Smooth muscle cell (in vitro differentiated cells): ENCODE measurements around the gene DGKD. TPM values are rescaled to one million over a fixed set of nuclear protein-coding genes. Genes with fewer than 3 reads are reported as not detected.
A peak's percentile ranks its signal among the peaks of the same experiment; 100 is the strongest.

Experiments
- DNase-seq: peaks from one replicate; lab custom pipeline; 2025; ENCODE audit not compliant: unreplicated experiment; lab: John Stamatoyannopoulos, UW
- H2AFZ ChIP-seq: fragments of 200-600 bp; sonication (generic); 2 replicates; pipeline ENCODE4 v1.6.0; 2016; ENCODE audit warnings: antibody characterized with exemption, low read depth, mild to moderate bottlenecking
- H3F3A ChIP-seq: fragments of 200-600 bp; sonication (generic); 2 replicates; pipeline ENCODE4 v1.6.0; 2017; ENCODE audit warnings: antibody characterized with exemption, low read depth
- H3K27ac ChIP-seq: fragments of 200-600 bp; sonication (generic); 2 replicates; pipeline ENCODE4 v1.5.1; 2016; ENCODE audit warnings: low read depth, mild to moderate bottlenecking
- H3K27me3 ChIP-seq: fragments of 200-600 bp; sonication (generic); 2 replicates; pipeline ENCODE4 v1.6.1; 2016; ENCODE audit warnings: low read depth, mild to moderate bottlenecking
- H3K36me3 ChIP-seq: fragments of 200-600 bp; sonication (generic); 2 replicates; pipeline ENCODE4 v1.5.1; 2016; ENCODE audit warnings: low read depth
- H3K4me1 ChIP-seq: fragments of 200-600 bp; sonication (generic); 2 replicates; pipeline ENCODE4 v1.5.1; 2016; ENCODE audit warnings: low read depth
- H3K4me2 ChIP-seq: fragments of 200-600 bp; sonication (generic); 2 replicates; pipeline ENCODE4 v1.6.0; 2016; ENCODE audit warnings: mild to moderate bottlenecking
- H3K4me3 ChIP-seq: fragments of 200-600 bp; sonication (generic); 2 replicates; pipeline ENCODE4 v1.5.1; 2016; ENCODE audit warnings: mild to moderate bottlenecking
- H3K79me2 ChIP-seq: fragments of 200-600 bp; sonication (generic); 2 replicates; pipeline ENCODE4 v1.6.0; 2016; ENCODE audit warnings: low read depth, mild to moderate bottlenecking
- H3K9ac ChIP-seq: fragments of 200-600 bp; sonication (generic); 2 replicates; pipeline ENCODE4 v1.6.0; 2016; ENCODE audit warnings: low read depth
- H3K9me3 ChIP-seq: fragments of 200-600 bp; sonication (generic); replicated peaks from 2 replicates; pipeline ENCODE4 v1.5.1; 2016; ENCODE audit warnings: low read depth
- H4K20me1 ChIP-seq: fragments of 200-600 bp; sonication (generic); 2 replicates; pipeline ENCODE4 v1.6.0; 2016; ENCODE audit warnings: low read depth
- WGBS: methylation state at CpG from one replicate; pipeline ENCODE4 v1.1.7; 2016; ENCODE audit warnings: low lambda C conversion rate; 5-methylcytosine and 5-hydroxymethylcytosine counted together
- polyA plus RNA-seq: library from polyadenylated mRNA; unstranded; fragments of >200 nt; fragmentation: Nextera tagmentation; extraction: Ambion mirVana; gene quantifications from 2 replicates; pipeline ENCODE4 v1.2.1, GENCODE V29; 2016
- total RNA-seq: library from RNA; depleted of rRNA; stranded (reverse); fragments of >200 nt; gene quantifications from 2 replicates; pipeline ENCODE4 v1.2.3, GENCODE V29; 2014
- TF ChIP-seq, protein P1 (sequence below): fragments of 200-600 bp; sonication (generic); IDR thresholded peaks from 2 replicates; pipeline ENCODE4 v1.5.1; 2017; ENCODE audit warnings: borderline replicate concordance, mild to moderate bottlenecking, antibody characterized with exemption; ENCODE audit not compliant: insufficient read depth, poor library complexity, severe bottlenecking

The DGKD gene
- total and polyA plus RNA-seq, 2 experiments from 2014 or later = 12.2 to 14.2 TPM

DNA sequence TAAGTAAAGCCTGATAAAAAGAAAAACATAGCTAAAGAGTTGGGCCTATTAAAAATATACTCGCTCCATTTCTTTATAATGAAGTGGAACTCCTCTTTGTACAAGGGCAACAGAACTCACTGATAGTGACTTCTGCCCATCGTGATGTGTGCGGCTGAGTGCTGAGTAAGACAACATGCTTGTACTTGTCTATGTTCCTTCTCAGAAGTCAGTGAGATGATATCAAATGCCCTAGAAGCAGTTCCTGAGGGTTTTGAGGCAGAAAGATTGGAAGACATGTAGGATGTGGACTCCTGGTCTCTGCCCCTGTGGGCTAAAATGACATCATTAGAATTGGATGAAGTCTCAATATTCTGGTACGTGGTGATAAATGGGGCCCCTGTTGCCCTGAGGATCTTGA lies 138.5 kb downstream of the DGKD start:
- H3K4me1 ChIP-seq = peaks cover 9% of the 10 kb centered on the region
- no peaks in the 10 kb centered on the region for H3K9me3 ChIP-seq
- peak overlapping the region; percentile 95 for H3K27ac ChIP-seq
- no peak overlapping the region for H3K4me2 ChIP-seq
- H4K20me1 ChIP-seq = no peaks in the 10 kb centered on the region
- peak overlapping the region; percentile 8 for H3K9ac ChIP-seq
- H3K79me2 ChIP-seq = no peaks in the 10 kb centered on the region
- H3K36me3 ChIP-seq = no peaks in the 10 kb centered on the region
- no peak overlapping the region for H3K4me3 ChIP-seq
- no peak overlapping the region for H2AFZ ChIP-seq
- TF ChIP-seq, protein P1, sequence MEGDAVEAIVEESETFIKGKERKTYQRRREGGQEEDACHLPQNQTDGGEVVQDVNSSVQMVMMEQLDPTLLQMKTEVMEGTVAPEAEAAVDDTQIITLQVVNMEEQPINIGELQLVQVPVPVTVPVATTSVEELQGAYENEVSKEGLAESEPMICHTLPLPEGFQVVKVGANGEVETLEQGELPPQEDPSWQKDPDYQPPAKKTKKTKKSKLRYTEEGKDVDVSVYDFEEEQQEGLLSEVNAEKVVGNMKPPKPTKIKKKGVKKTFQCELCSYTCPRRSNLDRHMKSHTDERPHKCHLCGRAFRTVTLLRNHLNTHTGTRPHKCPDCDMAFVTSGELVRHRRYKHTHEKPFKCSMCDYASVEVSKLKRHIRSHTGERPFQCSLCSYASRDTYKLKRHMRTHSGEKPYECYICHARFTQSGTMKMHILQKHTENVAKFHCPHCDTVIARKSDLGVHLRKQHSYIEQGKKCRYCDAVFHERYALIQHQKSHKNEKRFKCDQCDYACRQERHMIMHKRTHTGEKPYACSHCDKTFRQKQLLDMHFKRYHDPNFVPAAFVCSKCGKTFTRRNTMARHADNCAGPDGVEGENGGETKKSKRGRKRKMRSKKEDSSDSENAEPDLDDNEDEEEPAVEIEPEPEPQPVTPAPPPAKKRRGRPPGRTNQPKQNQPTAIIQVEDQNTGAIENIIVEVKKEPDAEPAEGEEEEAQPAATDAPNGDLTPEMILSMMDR = no peak
- 78% methylated on average over 4 of the region's 4 CpGs for WGBS
- DNase-seq = no peak
- peaks cover 12% of the 10 kb centered on the region for H3F3A ChIP-seq
- no peaks in the 10 kb centered on the region for H3K27me3 ChIP-seq

DNA sequence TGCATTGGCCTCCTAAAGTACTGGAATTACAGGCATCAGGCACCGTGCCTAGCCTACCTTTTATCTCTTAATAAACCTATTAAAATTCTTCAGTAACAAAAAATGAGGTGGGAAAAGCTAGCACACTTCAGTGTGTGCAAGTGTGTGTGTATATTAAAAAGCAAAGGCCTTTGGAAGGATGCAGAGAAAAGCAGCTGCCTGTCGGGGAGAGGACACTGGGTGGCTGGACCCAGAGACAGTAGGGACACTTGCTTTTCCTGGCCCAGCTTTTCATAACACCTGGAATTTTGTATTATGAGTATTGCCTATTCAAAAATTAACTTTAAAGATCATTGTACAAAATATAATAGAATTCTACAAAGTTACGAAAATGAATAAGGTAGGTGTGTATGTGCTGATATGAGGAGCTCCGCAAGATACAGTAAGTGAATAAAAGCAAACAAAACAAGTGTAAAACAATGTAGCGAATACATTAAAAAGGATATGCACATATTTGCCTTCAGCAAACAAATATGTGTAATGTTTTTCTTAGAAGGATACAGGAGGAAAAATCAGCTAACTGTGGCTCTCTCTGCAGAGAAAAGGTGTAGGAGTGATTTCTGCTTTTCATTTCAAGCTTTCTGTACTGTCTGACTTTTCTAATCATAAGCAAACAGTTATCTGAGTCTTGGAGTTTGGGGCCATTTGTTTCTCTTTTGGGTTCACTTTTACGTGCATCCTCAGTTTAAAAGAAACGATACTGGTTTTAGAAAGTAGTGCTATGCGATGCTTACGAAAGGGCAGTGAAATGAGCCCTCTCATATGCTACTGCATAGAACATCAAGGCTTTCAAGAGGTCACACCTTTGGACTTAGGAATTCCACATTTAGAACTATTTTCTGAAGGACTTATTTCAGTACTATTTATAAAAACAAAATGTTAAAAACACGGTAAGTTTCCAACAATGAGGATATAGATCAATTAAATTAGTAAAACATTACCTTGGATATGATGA lies 141.5 kb downstream of the DGKD start:
- Histone ChIP-seq H2AFZ (no peak overlapping the region), H3K27ac (no peak overlapping the region), H3F3A (peaks cover under 1% of the 10 kb centered on the region), H3K36me3 (peaks cover 3% of the 10 kb centered on the region), H3K4me2 (no peak overlapping the region), H3K79me2 (no peaks in the 10 kb centered on the region), H3K9me3 (no peaks in the 10 kb centered on the region), H3K9ac (no peak overlapping the region), H3K4me3 (no peak overlapping the region), H3K4me1 (no peaks in the 10 kb centered on the region), H4K20me1 (no peaks in the 10 kb centered on the region), H3K27me3 (no peaks in the 10 kb centered on the region)
- no peak for DNase-seq
- TF ChIP-seq, protein P1 = no peak
- WGBS = 85% methylated on average over 10 of the region's 10 CpGs

DNA sequence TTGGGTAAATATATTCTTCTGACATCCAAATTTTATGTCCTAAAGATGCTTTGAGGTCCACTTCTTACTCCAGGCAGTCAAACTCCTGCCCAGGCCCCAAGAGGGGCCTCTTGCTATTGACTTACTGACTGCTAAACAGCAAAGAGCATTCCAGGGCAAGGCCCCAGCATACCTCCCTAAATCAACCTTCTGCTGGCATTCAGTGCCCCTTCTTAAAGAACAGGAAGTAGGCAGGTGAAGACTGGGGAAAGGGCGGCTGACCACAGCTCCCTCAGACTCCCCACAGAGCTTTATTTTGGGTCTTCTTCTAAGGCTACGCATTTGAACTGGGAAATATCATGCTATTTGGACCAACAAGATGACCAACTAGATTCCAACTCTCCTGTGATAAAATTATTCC lies 143.4 kb downstream of the DGKD start:
- no peaks in the 10 kb centered on the region for H3F3A ChIP-seq
- no peak overlapping the region for H3K9ac ChIP-seq
- TF ChIP-seq, protein P1 = no peak
- H4K20me1 ChIP-seq = no peaks in the 10 kb centered on the region
- no peaks in the 10 kb centered on the region for H3K4me1 ChIP-seq
- WGBS = 98% methylated on average over 2 of the region's 2 CpGs
- H2AFZ ChIP-seq = no peak overlapping the region
- peaks cover 5% of the 10 kb centered on the region for H3K36me3 ChIP-seq
- no peaks in the 10 kb centered on the region for H3K27me3 ChIP-seq
- DNase-seq = no peak
- no peak overlapping the region for H3K4me3 ChIP-seq
- no peaks in the 10 kb centered on the region for H3K79me2 ChIP-seq
- no peak overlapping the region for H3K27ac ChIP-seq
- no peak overlapping the region for H3K4me2 ChIP-seq
- H3K9me3 ChIP-seq = no peaks in the 10 kb centered on the region
